ENCODE measurements around the gene CDK11A.
"Not testable (repeated sequence)": the region's sequence is repeated elsewhere in the genome, so short reads cannot be mapped to it uniquely, and the experiment has no call there.

DNA sequence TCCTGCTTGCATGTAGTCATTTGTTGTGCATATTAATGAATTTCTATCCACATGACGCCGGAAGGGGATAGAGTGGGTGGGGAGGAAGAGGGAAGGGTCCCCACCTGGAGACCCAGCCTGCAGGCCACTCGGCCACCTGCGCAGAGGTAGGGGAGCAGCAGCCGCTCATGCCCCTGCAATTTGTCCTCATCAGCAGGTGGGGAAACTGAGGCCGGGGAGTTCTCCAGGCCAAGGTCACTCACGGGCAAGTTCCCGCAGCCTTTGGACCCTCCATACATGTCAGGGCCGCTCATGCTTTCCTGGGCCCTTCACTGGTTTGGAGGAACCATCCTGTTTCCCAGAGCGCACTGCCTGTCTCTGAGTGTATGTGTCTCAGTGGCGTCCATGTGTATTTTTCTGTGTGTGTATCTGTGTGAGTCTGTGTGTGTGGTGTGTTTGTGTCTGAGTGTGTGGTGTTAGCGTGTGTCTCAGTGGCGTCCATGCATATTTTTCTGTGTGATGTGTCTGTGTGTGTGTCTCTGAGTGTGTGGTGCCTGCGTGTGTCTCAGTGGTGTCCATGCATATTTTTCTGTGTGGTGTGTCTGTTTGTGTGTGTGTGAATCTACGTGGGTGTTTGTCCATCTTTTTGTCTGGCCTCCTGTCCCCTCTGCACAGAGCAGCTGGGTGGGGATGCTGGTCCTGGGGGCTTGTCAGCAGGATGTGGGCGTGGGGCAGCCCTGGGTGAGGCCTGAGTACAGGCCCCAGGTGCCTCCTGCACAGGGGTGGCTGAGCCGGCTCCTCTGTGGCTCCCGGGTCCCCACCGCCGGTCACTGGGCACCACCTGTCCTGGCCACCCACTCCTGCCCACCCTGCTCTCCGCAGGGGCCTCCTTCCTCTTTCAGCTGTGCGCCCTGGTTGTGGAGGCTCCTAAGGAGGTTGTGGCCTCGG lies 27.5 kb downstream of the CDK11A start:
- not testable (repeated sequence) for TF ChIP-seq EZH2 (IDR thresholded peaks at IDR 0.05; ENCODE audit: insufficient read depth, poor library complexity, severe bottlenecking); EZH2phosphoT487 (IDR thresholded peaks at IDR 0.05; ENCODE audit: insufficient read depth, low read depth)
